ENCODE measurements around the gene ARRB1.

ARRB1 gene

GRCh38 chr11:75219869-75220268 is 131.6 kb downstream of the ARRB1 start:
- DNase-seq: no peak

GRCh38 chr11:75214843-75215242 is 136.6 kb downstream of the ARRB1 start:
- no peak for DNase-seq

GRCh38 chr11:75214411-75214821 is 137.0 kb downstream of the ARRB1 start:
- DNase-seq: peak; percentile 90 to 96 (median 94)
